Keratinocyte (primary cell): ENCODE results near the gene SCMH1.

ENCODE experiments used
- CTCF ChIP-seq, 3 experiments: IDR thresholded peaks in 1 of 3; conservative IDR thresholded peaks in 1 of 3; optimal IDR thresholded peaks in 1 of 3; 2 replicates in 2 of 3; 3 replicates in 1 of 3; pipeline versions ENCODE3 to v1.5.1; 2011; ENCODE audit warnings: low read length in 3 of 3, mild to moderate bottlenecking in 3 of 3, moderate library complexity in 2 of 3, control low read depth in 1 of 3, inconsistent platforms in 1 of 3; ENCODE audit not compliant: insufficient read depth in 2 of 3; ENCODE audit errors: extremely low read depth in 1 of 3
- EZH2 ChIP-seq: IDR thresholded peaks from one replicate; pipeline ENCODE4 v1.6.1; 2012; ENCODE audit warnings: inconsistent platforms, mild to moderate bottlenecking, low read length, moderate library complexity

GRCh38 chr1:41173651-41174050 is 68.5 kb downstream of the SCMH1 start:
- TF ChIP-seq CTCF (optimal IDR thresholded peaks at IDR 0.05 in 1 of 3, IDR thresholded peaks at IDR 0.05 in 1 of 3, conservative IDR thresholded peaks at IDR 0.05 in 1 of 3; ENCODE audit: extremely low read depth in 1 of 3, insufficient read depth in 2 of 3, low read length in 3 of 3) (no peak), EZH2 (no peak)
